Activated CD8-positive, alpha-beta T cell treated with anti-CD3 and anti-CD28 coated beads for 36 hours (primary cell): ENCODE measurements around the gene STPG4. TPM values are rescaled to one million over a fixed set of nuclear protein-coding genes. Genes with fewer than 3 reads are reported as not detected.

ENCODE experiments used
- ATAC-seq: fragments of 200-7000 bp; cut with Tn5 transposase; one replicate; pipeline ENCODE4 v1.10.0; 2021; ENCODE audit warnings: mild to moderate bottlenecking, moderate library complexity
- CTCF ChIA-PET: fragments of 350-600 bp; sonication (Branson Sonifier 250); formaldehyde crosslinking; loops from one replicate; lab custom pipeline; 2021; ENCODE audit warnings: antibody characterized with exemption; lab: Charles Lee
- POLR2A ChIA-PET: fragments of 350-600 bp; sonication (Branson Sonifier 250); formaldehyde crosslinking; loops from one replicate; lab custom pipeline; 2021; ENCODE audit warnings: antibody characterized with exemption; lab: Charles Lee
- DNase-seq: peaks from one replicate; pipeline ENCODE4 v3.0.0-alpha.2; 2020
- H3K27ac Mint-ChIP-seq: one replicate; pipeline ENCODE4 v1.8.0; 2021; ENCODE audit warnings: mild to moderate bottlenecking, mixed read lengths
- H3K27me3 Mint-ChIP-seq: one replicate; pipeline ENCODE4 v1.8.0; 2021; ENCODE audit warnings: mixed read lengths
- H3K36me3 Mint-ChIP-seq: one replicate; pipeline ENCODE4 v1.8.0; 2021; ENCODE audit warnings: low read depth, mixed read lengths
- H3K4me1 Mint-ChIP-seq: one replicate; pipeline ENCODE4 v1.8.0; 2021; ENCODE audit warnings: low read depth, mixed read lengths
- H3K4me3 Mint-ChIP-seq: one replicate; pipeline ENCODE4 v1.8.0; 2021; ENCODE audit warnings: mild to moderate bottlenecking, moderate library complexity, mixed read lengths
- H3K9me3 Mint-ChIP-seq: one replicate; pipeline ENCODE4 v1.8.0; 2021; ENCODE audit warnings: mixed read lengths
- intact Hi-C: fragments of 100-400 bp; cut with micrococcal nuclease; formaldehyde crosslinking; loops from one replicate; pipeline ENCODE4 v1.10.0; 2022
- total RNA-seq, 2 experiments: library from RNA; stranded (reverse); gene quantifications; one replicate each; pipeline ENCODE4 v1.2.3, GENCODE V29; 2021
- TF ChIP-seq, protein P1 (sequence below): fragments of 200-600 bp; IDR thresholded peaks from one replicate; pipeline ENCODE4 v1.8.0; 2022; ENCODE audit warnings: antibody characterized with exemption, mild to moderate bottlenecking

The STPG4 gene
- total RNA-seq, 2 experiments from 2014 or later: not detected

DNA sequence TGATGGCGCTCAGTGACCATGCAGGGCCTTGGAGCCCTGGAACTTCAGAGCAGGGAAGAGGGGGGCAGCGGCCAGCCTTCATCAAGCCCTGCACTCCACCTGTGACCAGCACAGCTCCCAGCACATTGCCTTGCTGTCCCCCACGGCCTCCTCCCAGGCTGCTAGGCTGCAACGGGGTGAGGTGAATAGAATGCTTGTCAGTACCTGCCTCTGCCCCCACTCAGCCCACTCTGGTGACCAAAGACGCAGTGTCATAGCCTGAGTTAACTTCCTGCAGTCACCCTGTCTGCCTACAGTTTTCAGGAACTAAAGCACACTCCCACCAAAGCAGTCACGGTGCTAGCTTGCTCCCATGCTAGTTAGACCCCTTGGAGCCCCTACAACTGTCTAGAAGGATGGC lies 72.1 kb downstream of the STPG4 start:
- POLR2A ChIA-PET: no interaction called here
- H3K36me3 Mint-ChIP-seq: no peaks in the 10 kb centered on the region
- CTCF ChIA-PET: no interaction called here
- no peak overlapping the region for H3K27ac Mint-ChIP-seq
- no peaks in the 10 kb centered on the region for H3K9me3 Mint-ChIP-seq
- no peak for DNase-seq
- intact Hi-C loops: no loop called here
- H3K4me3 Mint-ChIP-seq: no peak overlapping the region
- H3K27me3 Mint-ChIP-seq: no peaks in the 10 kb centered on the region
- TF ChIP-seq, protein P1, sequence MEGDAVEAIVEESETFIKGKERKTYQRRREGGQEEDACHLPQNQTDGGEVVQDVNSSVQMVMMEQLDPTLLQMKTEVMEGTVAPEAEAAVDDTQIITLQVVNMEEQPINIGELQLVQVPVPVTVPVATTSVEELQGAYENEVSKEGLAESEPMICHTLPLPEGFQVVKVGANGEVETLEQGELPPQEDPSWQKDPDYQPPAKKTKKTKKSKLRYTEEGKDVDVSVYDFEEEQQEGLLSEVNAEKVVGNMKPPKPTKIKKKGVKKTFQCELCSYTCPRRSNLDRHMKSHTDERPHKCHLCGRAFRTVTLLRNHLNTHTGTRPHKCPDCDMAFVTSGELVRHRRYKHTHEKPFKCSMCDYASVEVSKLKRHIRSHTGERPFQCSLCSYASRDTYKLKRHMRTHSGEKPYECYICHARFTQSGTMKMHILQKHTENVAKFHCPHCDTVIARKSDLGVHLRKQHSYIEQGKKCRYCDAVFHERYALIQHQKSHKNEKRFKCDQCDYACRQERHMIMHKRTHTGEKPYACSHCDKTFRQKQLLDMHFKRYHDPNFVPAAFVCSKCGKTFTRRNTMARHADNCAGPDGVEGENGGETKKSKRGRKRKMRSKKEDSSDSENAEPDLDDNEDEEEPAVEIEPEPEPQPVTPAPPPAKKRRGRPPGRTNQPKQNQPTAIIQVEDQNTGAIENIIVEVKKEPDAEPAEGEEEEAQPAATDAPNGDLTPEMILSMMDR: no peak
- H3K4me1 Mint-ChIP-seq: no peaks in the 10 kb centered on the region
- ATAC-seq: no peak

DNA sequence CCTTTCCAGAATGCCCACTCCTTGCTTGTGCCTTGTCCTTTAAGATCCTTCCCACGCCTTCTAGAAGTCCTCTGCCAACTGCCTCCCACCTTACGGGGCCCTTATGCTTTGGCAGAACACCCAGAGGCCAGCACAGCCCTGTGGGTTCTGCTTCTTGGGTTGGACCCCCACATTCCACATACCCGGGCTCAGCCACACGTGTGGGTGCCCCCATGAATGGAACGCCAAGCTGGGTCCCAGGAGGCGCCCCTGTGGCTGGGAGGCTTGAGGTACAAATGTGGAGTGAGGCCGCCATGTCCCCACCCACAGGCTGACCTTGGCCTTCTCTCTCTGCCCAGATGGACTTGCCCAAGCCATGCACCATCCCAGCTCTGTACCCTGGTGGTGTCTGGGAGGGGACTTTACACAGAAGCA lies 74.2 kb downstream of the STPG4 start:
- H3K27ac Mint-ChIP-seq: no peak overlapping the region
- POLR2A ChIA-PET: no interaction called here
- H3K4me1 Mint-ChIP-seq: no peaks in the 10 kb centered on the region
- DNase-seq: no peak
- no peaks in the 10 kb centered on the region for H3K36me3 Mint-ChIP-seq
- TF ChIP-seq, protein P1: no peak
- H3K9me3 Mint-ChIP-seq: no peaks in the 10 kb centered on the region
- intact Hi-C loops: no loop called here
- no peaks in the 10 kb centered on the region for H3K27me3 Mint-ChIP-seq
- ATAC-seq: no peak
- no peak overlapping the region for H3K4me3 Mint-ChIP-seq
- CTCF ChIA-PET: no interaction called here

DNA sequence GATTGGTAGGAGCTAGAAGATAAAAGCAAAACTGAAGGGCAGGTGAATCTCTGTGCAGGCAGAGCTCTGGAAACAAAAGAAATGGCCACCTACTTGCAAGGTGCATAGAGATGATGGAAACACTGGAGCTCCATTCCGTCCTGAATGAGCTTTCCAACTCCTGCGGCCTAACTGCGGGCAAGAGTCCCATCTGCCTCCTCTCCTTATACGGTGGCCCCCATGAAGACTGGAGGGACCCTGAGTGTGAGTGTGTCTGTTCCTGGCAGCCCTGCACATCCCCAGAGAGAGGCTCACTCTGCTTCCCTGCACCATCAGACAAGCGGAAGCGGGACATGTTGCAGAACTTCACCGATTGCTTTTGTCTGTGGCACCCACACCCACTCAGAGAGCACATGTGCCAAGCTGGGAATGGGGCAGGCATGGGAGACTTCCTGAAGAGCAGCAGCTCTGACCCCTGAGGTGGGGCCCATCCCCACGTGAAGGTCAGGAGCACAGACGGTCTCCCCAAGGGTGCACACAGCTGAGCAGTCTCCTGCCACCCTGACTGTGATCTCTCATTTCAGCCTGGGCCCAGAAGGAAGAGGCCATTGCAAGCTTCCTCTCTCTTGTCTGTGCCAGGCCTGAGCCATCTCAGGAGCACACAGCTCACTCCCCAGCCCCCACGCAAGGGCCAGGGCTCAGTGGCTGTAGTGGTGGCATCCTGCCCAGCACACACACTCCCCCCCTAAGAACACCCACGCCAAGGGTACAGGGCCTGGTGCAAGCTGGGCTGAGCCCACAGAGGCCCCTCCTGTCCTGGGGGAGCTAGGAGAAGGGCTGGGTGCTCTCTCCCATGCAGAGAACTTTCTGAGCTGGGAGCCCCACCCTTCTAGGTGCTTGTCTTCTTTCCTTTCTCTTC lies 75.3 kb downstream of the STPG4 start:
- no peaks in the 10 kb centered on the region for H3K27me3 Mint-ChIP-seq
- no peaks in the 10 kb centered on the region for H3K9me3 Mint-ChIP-seq
- H3K27ac Mint-ChIP-seq: no peak overlapping the region
- TF ChIP-seq, protein P1: no peak
- intact Hi-C loops: no loop called here
- POLR2A ChIA-PET: interaction anchor here (0.9 kb wide), 1 partner anchor 38 kb away, joined by 3 read pairs; no protein-coding TSS in a partner anchor
- CTCF ChIA-PET: interaction anchor here (1.0 kb wide), 1 partner anchor 243 kb away, joined by 5 read pairs; no protein-coding TSS in a partner anchor
- H3K4me3 Mint-ChIP-seq: no peak overlapping the region
- no peaks in the 10 kb centered on the region for H3K4me1 Mint-ChIP-seq
- ATAC-seq: no peak
- no peak for DNase-seq
- no peaks in the 10 kb centered on the region for H3K36me3 Mint-ChIP-seq

DNA sequence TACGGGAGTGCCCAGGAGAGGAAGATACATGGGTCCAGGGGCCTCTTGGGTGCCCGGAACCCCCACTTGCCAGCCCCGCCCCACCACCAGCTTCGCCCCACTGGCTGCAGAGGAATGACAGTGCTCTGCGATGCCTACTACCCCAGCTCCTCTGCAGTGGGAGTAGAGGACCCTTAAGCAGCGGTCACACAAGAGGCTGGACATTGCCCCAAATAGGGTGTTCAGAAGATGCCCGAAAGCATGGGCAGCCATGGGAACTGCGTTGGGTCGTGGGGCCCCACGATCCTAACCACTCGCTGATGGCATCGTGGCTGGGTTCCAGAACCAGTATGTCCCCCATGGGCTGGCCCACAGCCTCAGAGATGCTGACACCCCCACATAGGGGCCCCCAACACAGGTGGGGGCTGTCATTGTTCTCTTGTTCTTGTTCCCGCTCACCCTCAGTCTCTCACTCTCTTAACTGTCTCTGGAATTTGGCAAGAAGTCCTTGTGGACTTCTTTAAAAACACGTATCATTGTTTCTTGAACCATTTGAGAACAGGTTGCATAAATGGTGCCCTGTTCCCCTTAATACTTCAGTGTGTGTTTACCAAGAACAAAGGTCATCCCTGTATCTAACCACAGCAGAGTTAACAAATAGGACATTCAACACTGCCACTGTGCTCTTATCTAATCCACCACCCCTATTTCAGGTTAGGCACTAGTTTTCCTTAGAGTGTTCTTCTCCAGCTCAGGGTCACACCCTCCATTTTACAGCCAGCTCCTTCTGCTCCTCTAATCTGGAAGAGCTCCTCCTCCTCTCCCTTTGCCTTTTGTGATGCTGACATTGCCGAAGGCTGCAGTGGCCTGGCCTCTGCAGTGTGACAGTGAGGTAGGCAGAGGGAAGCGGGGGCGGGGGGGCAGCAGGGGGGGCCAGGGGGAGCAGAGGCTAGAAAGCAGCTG lies 76.3 kb downstream of the STPG4 start:
- no peaks in the 10 kb centered on the region for H3K4me1 Mint-ChIP-seq
- H3K36me3 Mint-ChIP-seq: no peaks in the 10 kb centered on the region
- H3K27ac Mint-ChIP-seq: no peak overlapping the region
- no peak for ATAC-seq
- TF ChIP-seq, protein P1: no peak
- intact Hi-C loops: no loop called here
- ChIA-PET CTCF (interaction anchor here (1.0 kb wide), 1 partner anchor 244 kb away, joined by 5 read pairs; no protein-coding TSS in a partner anchor), POLR2A (interaction anchor here (0.9 kb wide), 1 partner anchor 37 kb away, joined by 3 read pairs; no protein-coding TSS in a partner anchor)
- DNase-seq: no peak
- no peak overlapping the region for H3K4me3 Mint-ChIP-seq
- H3K9me3 Mint-ChIP-seq: no peaks in the 10 kb centered on the region
- no peaks in the 10 kb centered on the region for H3K27me3 Mint-ChIP-seq
